ENCODE results near the gene AP1B1.

AP1B1 gene

GRCh38 chr22:29308148-29308790 is 80.1 kb downstream of the AP1B1 start:
- DNase-seq (ENCODE audit: extremely low spot score) = no peak
- POLR2A ChIA-PET = no interaction called here
- CTCF ChIA-PET = no interaction called here
- no peak for TF ChIP-seq TARDBP (IDR thresholded peaks at IDR 0.05)
- no peak for TF ChIP-seq BHLHE40 (IDR thresholded peaks at IDR 0.05; ENCODE audit: borderline replicate concordance)
- no peak for TF ChIP-seq FOXM1 (IDR thresholded peaks at IDR 0.05; ENCODE audit: borderline replicate concordance)
- no peak for TF ChIP-seq LEF1 (IDR thresholded peaks at IDR 0.05; ENCODE audit: borderline replicate concordance)
- TF ChIP-seq PKNOX1 (IDR thresholded peaks at IDR 0.05) = no peak
- no peak for TF ChIP-seq ZNF384 (IDR thresholded peaks at IDR 0.05)
- TF ChIP-seq ELF4 (IDR thresholded peaks at IDR 0.05) = no peak
- TF ChIP-seq FOXA1 (IDR thresholded peaks at IDR 0.05) = no peak
- TF ChIP-seq FOXK2 (IDR thresholded peaks at IDR 0.05) = no peak
- no peak for TF ChIP-seq SUZ12 (IDR thresholded peaks at IDR 0.05)
- TF ChIP-seq HDGF (IDR thresholded peaks at IDR 0.05; ENCODE audit: borderline replicate concordance) = no peak
- no peak for TF ChIP-seq L3MBTL2 (conservative IDR thresholded peaks at IDR 0.05)
- TF ChIP-seq SP1 (IDR thresholded peaks at IDR 0.05) = no peak
- TF ChIP-seq ARNT (IDR thresholded peaks at IDR 0.05) = no peak
- no peak for TF ChIP-seq NFRKB (IDR thresholded peaks at IDR 0.05)
- TF ChIP-seq CTBP1 (IDR thresholded peaks at IDR 0.05; ENCODE audit: borderline replicate concordance) = no peak

GRCh38 chr22:29307596-29308147 is 80.7 kb downstream of the AP1B1 start:
- ChIA-PET CTCF (no interaction called here), POLR2A (no interaction called here)
- DNase-seq (ENCODE audit: extremely low spot score) = no peak
- TF ChIP-seq FOXK2 (IDR thresholded peaks at IDR 0.05) (no peak), FOXM1 (IDR thresholded peaks at IDR 0.05; ENCODE audit: borderline replicate concordance) (0 out of 2 replicates have a peak, but pooled peaks have one; percentile 35)

- peak; percentile 91 for DNase-seq (ENCODE audit: extremely low spot score)
- TF ChIP-seq TARDBP (IDR thresholded peaks at IDR 0.05) = no peak
- TF ChIP-seq PKNOX1 (IDR thresholded peaks at IDR 0.05) = no peak
- TF ChIP-seq FOXM1 (IDR thresholded peaks at IDR 0.05; ENCODE audit: borderline replicate concordance) = peak; percentile 83
- no peak for TF ChIP-seq HDGF (IDR thresholded peaks at IDR 0.05; ENCODE audit: borderline replicate concordance)
- no peak for TF ChIP-seq CTBP1 (IDR thresholded peaks at IDR 0.05; ENCODE audit: borderline replicate concordance)
- no peak; the same call in 1 of the 2 replicates for TF ChIP-seq LEF1 (IDR thresholded peaks at IDR 0.05; ENCODE audit: borderline replicate concordance)
- TF ChIP-seq ARNT (IDR thresholded peaks at IDR 0.05) = 0 out of 2 replicates have a peak, but pooled peaks have one; percentile 28
- ChIA-PET CTCF (interaction anchor here (0.8 kb wide), 1 partner anchor 52 kb away, joined by 3 read pairs; no protein-coding TSS in a partner anchor), POLR2A (interaction anchor here (0.7 to 1.7 kb wide), 3 partner anchors 10 to 37 kb away, joined by 3 to 5 read pairs (median 3); no protein-coding TSS in a partner anchor)
Measured at GRCh38 chr22:29306835-29307595, 81.4 kb downstream of the AP1B1 start.

GRCh38 chr22:29306175-29306834 is 82.1 kb downstream of the AP1B1 start, which contains the start of gene GAS2L1:
Gene GAS2L1, plus strand, starts transcription at chr22:29306650. Its CDS starts 1,456 bp downstream, at chr22:29308106.
- ChIA-PET CTCF (interaction anchor here (0.8 kb wide), 1 partner anchor 53 kb away, joined by 3 read pairs; no protein-coding TSS in a partner anchor), POLR2A (interaction anchor here (0.6 to 1.7 kb wide), 3 partner anchors 9 to 18 kb away, joined by 3 to 5 read pairs (median 3); no protein-coding TSS in a partner anchor)
- DNase-seq (ENCODE audit: extremely low spot score) = peak; percentile 90
- TF ChIP-seq FOXM1 (IDR thresholded peaks at IDR 0.05; ENCODE audit: borderline replicate concordance) = peak; percentile 13; the same call in 1 of the 2 replicates
- no peak for TF ChIP-seq PKNOX1 (IDR thresholded peaks at IDR 0.05)

GRCh38 chr22:29305836-29306174 is 82.6 kb downstream of the AP1B1 start:
- ChIA-PET CTCF (no interaction called here), POLR2A (interaction anchor here (0.6 to 1.7 kb wide), 3 partner anchors 8 to 17 kb away, joined by 3 to 5 read pairs (median 3); no protein-coding TSS in a partner anchor)
- TF ChIP-seq L3MBTL2 (conservative IDR thresholded peaks at IDR 0.05) (no peak), CTBP1 (IDR thresholded peaks at IDR 0.05; ENCODE audit: borderline replicate concordance) (no peak), PKNOX1 (IDR thresholded peaks at IDR 0.05) (no peak), TARDBP (IDR thresholded peaks at IDR 0.05) (no peak), FOXK2 (IDR thresholded peaks at IDR 0.05) (no peak), SUZ12 (IDR thresholded peaks at IDR 0.05) (no peak), LEF1 (IDR thresholded peaks at IDR 0.05; ENCODE audit: borderline replicate concordance) (no peak), ELF4 (IDR thresholded peaks at IDR 0.05) (no peak), FOXA1 (IDR thresholded peaks at IDR 0.05) (no peak), ZNF384 (IDR thresholded peaks at IDR 0.05) (no peak; the same call in 1 of the 2 replicates), BHLHE40 (IDR thresholded peaks at IDR 0.05; ENCODE audit: borderline replicate concordance) (no peak), NFRKB (IDR thresholded peaks at IDR 0.05) (no peak), FOXM1 (IDR thresholded peaks at IDR 0.05; ENCODE audit: borderline replicate concordance) (no peak), SP1 (IDR thresholded peaks at IDR 0.05) (no peak), HDGF (IDR thresholded peaks at IDR 0.05; ENCODE audit: borderline replicate concordance) (no peak), ARNT (IDR thresholded peaks at IDR 0.05) (no peak)

More at GRCh38 chr22:29305836-29306174, 82.6 kb downstream of the AP1B1 start:
- no peak for DNase-seq (ENCODE audit: extremely low spot score)

All from HEK293T (cell line).